Endometrium (tissue), 2 donors: ENCODE measurements around the gene COL4A4.
"Not testable (repeated sequence)": the region's sequence is repeated elsewhere in the genome, so short reads cannot be mapped to it uniquely, and the experiment has no call there.

Experiments
- FAIRE-seq: peaks from 2 replicates; lab custom pipeline; 2012; peaks lifted over from hg19 to GRCh38; lab: Jason Lieb, UNC
- donor health status: control.
- donor health status: control.

Gene COL4A4

GRCh38 chr2:227106845-227107759, 56.9 kb downstream of the COL4A4 start:
- no peak for FAIRE-seq

GRCh38 chr2:227103583-227103982, 60.4 kb downstream of the COL4A4 start:
- FAIRE-seq, result no peak

GRCh38 chr2:227099340-227099739, 64.7 kb downstream of the COL4A4 start:
- no peak for FAIRE-seq

GRCh38 chr2:227098162-227098515, 65.9 kb downstream of the COL4A4 start:
- FAIRE-seq, result no peak

- no peak for FAIRE-seq
Observed at GRCh38 chr2:227097495-227098161, 66.4 kb downstream of the COL4A4 start.

- no peak for FAIRE-seq
Observed at GRCh38 chr2:227095346-227095745, 68.7 kb downstream of the COL4A4 start.

GRCh38 chr2:227082286-227082685, 81.7 kb downstream of the COL4A4 start:
- FAIRE-seq, result no peak

GRCh38 chr2:227079726-227080125, 84.3 kb downstream of the COL4A4 start:
- no peak for FAIRE-seq

GRCh38 chr2:227065065-227065464, 98.9 kb downstream of the COL4A4 start:
- not testable (repeated sequence) for FAIRE-seq

- FAIRE-seq, result no peak
Observed at GRCh38 chr2:227058888-227059399, 105.1 kb downstream of the COL4A4 start.

GRCh38 chr2:227057743-227058447, 106.1 kb downstream of the COL4A4 start:
- no peak for FAIRE-seq

GRCh38 chr2:227057060-227057459, 106.9 kb downstream of the COL4A4 start:
- no peak for FAIRE-seq

GRCh38 chr2:227054006-227054405, 110.0 kb downstream of the COL4A4 start:
- no peak for FAIRE-seq

- FAIRE-seq, result no peak
Observed at GRCh38 chr2:227052879-227053278, 111.1 kb downstream of the COL4A4 start.

GRCh38 chr2:227043981-227044380, 120.0 kb downstream of the COL4A4 start:
- FAIRE-seq, result no peak

GRCh38 chr2:227038550-227039189, 125.3 kb downstream of the COL4A4 start:
- FAIRE-seq, result no peak

GRCh38 chr2:227036527-227036926, 127.5 kb downstream of the COL4A4 start:
- no peak for FAIRE-seq

- FAIRE-seq, result no peak
Observed at GRCh38 chr2:227035711-227036367, 128.2 kb downstream of the COL4A4 start.

GRCh38 chr2:227033471-227034148, 130.4 kb downstream of the COL4A4 start:
- no peak for FAIRE-seq

- no peak for FAIRE-seq
Observed at GRCh38 chr2:227031379-227031778, 132.6 kb downstream of the COL4A4 start.

- no peak for FAIRE-seq
Observed at GRCh38 chr2:227030789-227031188, 133.2 kb downstream of the COL4A4 start.
